Heart left ventricle (tissue), 16 donors: ENCODE measurements around the gene C4orf54. TPM values are rescaled to one million over a fixed set of nuclear protein-coding genes. Genes with fewer than 3 reads are reported as not detected.

Source experiments
- ATAC-seq, 4 donors: fragments of 200-7000 bp; cut with Tn5 transposase; one replicate each; pipeline ENCODE4 v1.9.1; 2020 to 2022; ENCODE audit warnings: moderate library complexity in 4 of 4, mild to moderate bottlenecking in 3 of 4, moderate number of reproducible peaks in 1 of 4
- DNase-seq, 5 donors: peaks; one replicate each; pipeline ENCODE4 v3.0.0-alpha.2; 2020
- H3K27ac ChIP-seq, 12 donors: fragments of 200-600 bp; sonication (generic) in 4 of 12; one replicate each; pipeline versions ENCODE4 v1.5.0 to v1.8.0; 2016 to 2022; ENCODE audit warnings: mild to moderate bottlenecking in 2 of 12
- H3K27me3 ChIP-seq, 9 donors: fragments of 200-600 bp; sonication (generic) in 2 of 9; one replicate each; pipeline versions ENCODE4 v1.5.1 to v1.8.0; 2016 to 2022; ENCODE audit warnings: mild to moderate bottlenecking in 3 of 9
- H3K36me3 ChIP-seq, 9 donors: fragments of 200-600 bp; sonication (generic) in 2 of 9; one replicate each; pipeline versions ENCODE4 v1.5.0 to v1.8.0; 2018 to 2022; ENCODE audit warnings: mild to moderate bottlenecking in 2 of 9
- H3K4me1 ChIP-seq, 12 donors: fragments of 200-600 bp; sonication (generic) in 4 of 12; one replicate each; pipeline versions ENCODE4 v1.5.0 to v1.8.0; 2016 to 2022; ENCODE audit warnings: mild to moderate bottlenecking in 3 of 12
- H3K4me3 ChIP-seq, 12 donors: fragments of 200-600 bp; sonication (generic) in 4 of 12; one replicate each; pipeline versions ENCODE4 v1.5.0 to v1.8.0; 2017 to 2022; ENCODE audit warnings: mild to moderate bottlenecking in 9 of 12, moderate library complexity in 4 of 12
- H3K9me3 ChIP-seq, 12 donors: fragments of 200-600 bp; sonication (generic) in 4 of 12; one replicate each; pipeline versions ENCODE4 v1.5.0 to v1.8.0; 2016 to 2022; ENCODE audit warnings: mild to moderate bottlenecking in 1 of 12
- POLR2A ChIP-seq, 2 donors: fragments of 450-650 bp; IDR thresholded peaks; one replicate each; pipeline ENCODE4 v1.6.1; 2017; ENCODE audit warnings: antibody characterized with exemption in 2 of 2, mild to moderate bottlenecking in 2 of 2, moderate library complexity in 2 of 2
- WGBS, 4 donors: extraction: QIAGEN DNeasy Blood & Tissue Kit in 2 of 4; methylation state at CpG; one replicate each; pipeline versions ENCODE4 v1.1.5 to v1.1.7; 2013 to 2018; 5-methylcytosine and 5-hydroxymethylcytosine counted together
- intact Hi-C, 10 donors: fragments of 100-400 bp; cut with DNase I; formaldehyde crosslinking; loops; one replicate each; pipeline versions ENCODE4 v1.11.1 to v1.14.2; 2022
- polyA plus RNA-seq, 2 donors: library from polyadenylated mRNA; stranded (reverse); fragments of 200-250 nt; gene quantifications; one replicate each; pipeline ENCODE4 v1.2.3, GENCODE V29; 2013
- total RNA-seq, 9 donors: library from RNA; depleted of rRNA in 2 of 9; stranded (reverse); fragments of >200 nt in 2 of 9; fragmentation: NEBNext Ultra II Directional in 3 of 9; extraction: Animal tissue kit (Norgen Biotek cat#: 25700) in 3 of 9; gene quantifications; one replicate each; pipeline versions ENCODE4 v1.1.0 to v1.2.4, GENCODE V29; 2016 to 2023
- TF ChIP-seq, protein P1 (sequence below), 12 donors: fragments of 200-600 bp; sonication (generic) in 4 of 12; IDR thresholded peaks; one replicate each; pipeline versions ENCODE4 v1.5.0 to v1.8.0; 2018 to 2022; ENCODE audit warnings: antibody characterized with exemption in 12 of 12, mild to moderate bottlenecking in 5 of 12
- donor health status: ischemic (EF 13 %, LVEDD 7.1; RV severe dilation, severe dysfunction).
- donor health status: healthy with polysubstance abuse.
- donor health status: DM: no; HTN: yes; CAD: no.
- donor health status: DM: no; HTN: no; CAD: no.
- donor health status: ischemic (EF 25% LVEDD 6.9; RV normal size, moderate dysfunction).
- donor health status: ischemic (EF 25% LVEDD 5.7; RV mildly dilated, moderate dysfunction).
- donor health status: healthy.
- donor health status: DM: yes; HTN: yes; CAD: no.
- donor health status: ischemic (EF 35%, LVEDD 5.7; RV mildly dilated, moderate dysfunction).
- donor health status: nonischemic (EF 11% LVEDD 7.7; RV severe dilation, severe dysfunction).
- donor health status: DM: yes; HTN: yes; CAD: no.
- donor health status: PGD.
- donor health status: ischemic (EF 29% LVEDD 5.4; RV normal size, mild dysfunction).
- donor health status: nonischemic (EF 23%, LVEDD 6.1; RV moderate dilation, normal function).

The C4orf54 gene
- total and polyA plus RNA-seq, 11 donors: 0.60 to 112 (median 1.9) TPM

DNA sequence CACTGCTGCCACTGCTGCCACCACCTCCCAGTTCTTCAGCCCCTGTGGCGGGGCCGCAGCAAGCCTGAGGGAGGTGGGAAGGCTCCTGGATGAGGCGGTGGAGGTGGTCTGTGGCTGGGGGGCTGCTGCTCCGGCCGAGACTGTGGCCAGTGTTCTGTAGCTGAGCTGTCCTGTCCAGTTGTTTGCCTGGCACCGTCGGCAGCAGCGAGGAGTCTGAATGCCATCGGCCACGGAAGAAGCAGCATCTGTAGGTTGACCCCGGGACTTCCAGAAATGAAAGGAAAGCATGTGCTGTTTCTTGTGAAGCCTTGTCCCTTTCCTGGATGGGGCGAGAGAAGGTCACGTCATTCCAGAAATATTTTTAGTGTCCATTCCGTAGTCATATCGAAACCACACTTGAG is 3.3 kb downstream of the C4orf54 start:
- no peak for ATAC-seq
- Histone ChIP-seq H3K27me3 (no peaks in the 10 kb centered on the region), H3K27ac (peak overlapping the region in 3 of 12 donors; percentile 29 to 70 (median 62)), H3K36me3 (no peaks in the 10 kb centered on the region), H3K4me1 (peaks cover 0 to 32% (median 5%) of the 10 kb centered on the region in 12 donors), H3K4me3 (no peak overlapping the region), H3K9me3 (no peaks in the 10 kb centered on the region)
- no peak for TF ChIP-seq POLR2A (IDR thresholded peaks at IDR 0.05)
- TF ChIP-seq, protein P1, sequence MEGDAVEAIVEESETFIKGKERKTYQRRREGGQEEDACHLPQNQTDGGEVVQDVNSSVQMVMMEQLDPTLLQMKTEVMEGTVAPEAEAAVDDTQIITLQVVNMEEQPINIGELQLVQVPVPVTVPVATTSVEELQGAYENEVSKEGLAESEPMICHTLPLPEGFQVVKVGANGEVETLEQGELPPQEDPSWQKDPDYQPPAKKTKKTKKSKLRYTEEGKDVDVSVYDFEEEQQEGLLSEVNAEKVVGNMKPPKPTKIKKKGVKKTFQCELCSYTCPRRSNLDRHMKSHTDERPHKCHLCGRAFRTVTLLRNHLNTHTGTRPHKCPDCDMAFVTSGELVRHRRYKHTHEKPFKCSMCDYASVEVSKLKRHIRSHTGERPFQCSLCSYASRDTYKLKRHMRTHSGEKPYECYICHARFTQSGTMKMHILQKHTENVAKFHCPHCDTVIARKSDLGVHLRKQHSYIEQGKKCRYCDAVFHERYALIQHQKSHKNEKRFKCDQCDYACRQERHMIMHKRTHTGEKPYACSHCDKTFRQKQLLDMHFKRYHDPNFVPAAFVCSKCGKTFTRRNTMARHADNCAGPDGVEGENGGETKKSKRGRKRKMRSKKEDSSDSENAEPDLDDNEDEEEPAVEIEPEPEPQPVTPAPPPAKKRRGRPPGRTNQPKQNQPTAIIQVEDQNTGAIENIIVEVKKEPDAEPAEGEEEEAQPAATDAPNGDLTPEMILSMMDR (IDR thresholded peaks at IDR 0.05): no peak
- no peak for DNase-seq
- 66 to 74% (median 70%) methylated on average over 15 of the region's 15 CpGs for WGBS, 4 donors
- intact Hi-C loops: no loop called here

DNA sequence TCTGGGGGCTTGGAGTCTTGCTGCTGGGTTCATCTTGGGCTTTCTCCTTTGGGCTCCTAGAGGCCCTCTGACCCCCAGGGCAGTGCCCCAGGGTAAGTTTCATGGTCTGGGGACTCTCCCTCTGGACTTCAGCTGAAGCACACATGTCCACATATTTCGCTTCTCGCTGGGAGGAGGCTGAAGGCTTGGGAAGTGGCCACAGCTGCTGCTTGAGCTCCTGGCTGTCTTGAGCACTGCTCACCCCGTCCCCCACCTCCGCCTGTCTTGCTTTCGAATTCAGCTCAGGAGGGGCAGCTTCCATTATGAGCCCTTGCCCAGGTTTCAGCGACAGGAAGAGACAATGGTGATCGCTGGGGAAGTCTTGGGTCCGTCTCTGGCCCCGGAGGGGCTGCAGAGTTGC is 3.7 kb downstream of the C4orf54 start:
- no peaks in the 10 kb centered on the region for H3K9me3 ChIP-seq
- no peaks in the 10 kb centered on the region for H3K27me3 ChIP-seq
- 77 to 92% (median 83%) methylated on average over 7 to 9 of the region's 9 CpGs for WGBS, 4 donors
- DNase-seq: no peak
- no peak for ATAC-seq
- H3K4me3 ChIP-seq: no peak overlapping the region
- H3K4me1 ChIP-seq: peaks cover 0 to 32% (median 5%) of the 10 kb centered on the region in 12 donors
- TF ChIP-seq, protein P1 (IDR thresholded peaks at IDR 0.05): no peak
- no peak for TF ChIP-seq POLR2A (IDR thresholded peaks at IDR 0.05)
- intact Hi-C loops: no loop called here
- no peaks in the 10 kb centered on the region for H3K36me3 ChIP-seq
- peak overlapping the region in 1 of 12 donors; percentile 62 for H3K27ac ChIP-seq

DNA sequence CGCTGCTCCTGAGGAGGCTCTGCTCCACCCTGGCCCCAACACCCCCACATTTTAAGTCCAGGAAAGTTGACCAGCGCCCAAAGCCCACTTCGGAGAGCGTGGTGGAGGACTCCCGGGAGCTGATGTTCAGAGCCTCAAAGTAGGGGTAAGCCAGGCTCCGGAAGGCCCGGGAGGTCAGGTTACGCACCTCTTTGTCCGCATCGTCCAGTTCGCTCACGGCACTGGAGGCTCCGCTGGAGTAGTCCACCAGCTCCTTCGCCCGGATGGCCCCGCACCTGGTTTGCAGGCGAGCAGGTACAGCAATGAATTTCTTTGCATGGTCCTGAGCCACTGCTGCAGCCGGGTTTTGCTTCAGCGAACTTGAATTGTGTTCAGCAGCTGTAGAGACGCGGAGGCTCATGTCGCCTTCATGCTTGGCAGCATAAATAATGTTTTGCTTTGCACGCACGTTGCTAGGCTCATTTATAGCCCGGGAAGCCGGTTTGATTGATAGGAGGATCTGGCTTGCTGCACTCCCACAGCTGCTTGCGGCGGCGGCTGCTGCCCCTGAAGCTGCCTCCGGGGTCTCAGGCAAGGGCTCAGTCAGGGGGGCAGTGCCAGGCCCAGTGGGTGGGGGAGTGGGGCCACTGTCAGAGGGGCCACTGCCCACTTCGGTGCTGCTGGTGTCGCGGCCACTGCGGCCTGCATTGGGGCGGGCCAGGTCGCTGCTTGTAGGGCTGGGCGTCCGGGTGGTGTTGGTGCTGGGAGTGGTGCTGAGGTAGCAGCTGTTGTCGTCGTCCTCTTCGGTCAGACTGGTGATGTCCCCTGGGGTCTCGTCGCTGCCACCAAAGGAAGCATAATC is 4.8 kb downstream of the C4orf54 start:
- Histone ChIP-seq H3K27ac (no peak overlapping the region), H3K36me3 (no peaks in the 10 kb centered on the region), H3K4me1 (peaks cover 0 to 26% (median 3%) of the 10 kb centered on the region in 12 donors), H3K9me3 (no peaks in the 10 kb centered on the region), H3K4me3 (no peak overlapping the region), H3K27me3 (no peaks in the 10 kb centered on the region)
- ATAC-seq (no peak), DNase-seq (peak in 1 of 5 donors; percentile 66)
- TF ChIP-seq, protein P1 (IDR thresholded peaks at IDR 0.05): no peak
- no peak for TF ChIP-seq POLR2A (IDR thresholded peaks at IDR 0.05)
- intact Hi-C loops: no loop called here
- 94 to 96% (median 94%) methylated on average over 31 to 43 of the region's 43 CpGs for WGBS, 4 donors

DNA sequence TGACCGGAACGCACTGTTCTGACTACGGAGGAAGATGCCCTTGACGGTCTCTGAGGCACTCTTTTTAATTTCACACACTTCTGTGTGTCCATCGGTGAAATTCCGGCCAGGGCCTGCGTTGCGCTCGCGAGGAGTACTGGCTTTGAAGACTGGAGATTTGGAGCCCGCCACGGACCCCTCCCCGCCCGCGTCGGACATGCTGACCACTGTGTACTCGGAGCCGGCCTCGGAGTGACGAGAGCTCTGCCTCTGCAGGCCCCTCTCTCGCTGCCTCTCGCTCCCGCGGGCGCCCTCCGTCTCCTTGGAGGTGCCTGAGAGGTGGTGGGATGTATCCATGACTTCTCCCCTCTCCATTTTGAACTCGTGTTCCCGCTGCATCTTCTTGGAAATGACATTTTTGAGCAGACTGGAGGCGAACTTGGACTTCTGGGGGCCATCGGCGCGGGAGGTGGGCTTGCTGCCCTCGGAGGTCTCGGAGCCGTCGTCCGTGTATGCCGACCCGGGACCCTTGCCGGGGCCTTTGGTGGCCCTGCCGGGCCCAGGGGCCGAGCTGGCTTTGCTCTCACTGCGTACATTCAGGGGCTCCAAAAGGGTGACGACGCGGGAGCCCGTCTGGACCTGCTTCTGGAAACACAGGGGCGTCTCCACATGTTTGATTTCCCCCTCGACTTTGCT is 5.7 kb downstream of the C4orf54 start:
- no peaks in the 10 kb centered on the region for H3K36me3 ChIP-seq
- H3K9me3 ChIP-seq: no peaks in the 10 kb centered on the region
- H3K4me1 ChIP-seq: peaks cover 0 to 28% (median 3%) of the 10 kb centered on the region in 12 donors
- 93 to 95% (median 94%) methylated on average over 45 to 49 of the region's 49 CpGs for WGBS, 4 donors
- TF ChIP-seq POLR2A (IDR thresholded peaks at IDR 0.05): no peak
- TF ChIP-seq, protein P1 (IDR thresholded peaks at IDR 0.05): no peak
- H3K27me3 ChIP-seq: no peaks in the 10 kb centered on the region
- intact Hi-C loops: no loop called here
- no peak overlapping the region for H3K27ac ChIP-seq
- no peak overlapping the region for H3K4me3 ChIP-seq
- ATAC-seq (no peak), DNase-seq (peak in 2 of 5 donors; percentile 17 to 61)
